ENCODE data around the gene MUC5AC. TPM values are rescaled to one million over a fixed set of nuclear protein-coding genes. Genes with fewer than 3 reads are reported as not detected.

MUC5AC gene
- not detected in 2 replicates for total RNA-seq

GRCh38 chr11:1157645-1158591 is at the start of gene MUC5AC:
TSS of gene MUC5AC (plus strand) at chr11:1157953. CDS start at chr11:1158000, 47 bp downstream.

GRCh38 chr11:1222491-1223345 is 65.0 kb downstream of the MUC5AC start, which contains the start of gene MUC5B:
TSS of gene MUC5B (plus strand) at chr11:1223066. CDS start at chr11:1223124, 58 bp downstream.

Other genes with a start within 250 kb of the MUC5AC start
- gene CHID1, start 247.1 kb upstream of the MUC5AC start, total RNA-seq, result 34.4 and 42.6 TPM in 2 replicates
- gene AP2A2, start 232.1 kb upstream of the MUC5AC start, total RNA-seq, result 19.9 and 30.5 TPM in 2 replicates
- gene MUC6, start 121.2 kb upstream of the MUC5AC start, total RNA-seq, result not detected in 2 replicates
- not detected in 2 replicates for gene MUC2, start 83.1 kb upstream of the MUC5AC start, total RNA-seq
- not detected in 2 replicates for gene MUC5B, start 65.1 kb downstream of the MUC5AC start, total RNA-seq
- 14.9 and 22.2 TPM in 2 replicates for gene TOLLIP, start 151.7 kb downstream of the MUC5AC start, total RNA-seq
- gene BRSK2, start 232.0 kb downstream of the MUC5AC start, total RNA-seq, result 0.15 and 0.32 TPM in 2 replicates

All from epithelial cell of umbilical artery (primary cell).